ENCODE results near the gene RICTOR.

RICTOR gene

DNA sequence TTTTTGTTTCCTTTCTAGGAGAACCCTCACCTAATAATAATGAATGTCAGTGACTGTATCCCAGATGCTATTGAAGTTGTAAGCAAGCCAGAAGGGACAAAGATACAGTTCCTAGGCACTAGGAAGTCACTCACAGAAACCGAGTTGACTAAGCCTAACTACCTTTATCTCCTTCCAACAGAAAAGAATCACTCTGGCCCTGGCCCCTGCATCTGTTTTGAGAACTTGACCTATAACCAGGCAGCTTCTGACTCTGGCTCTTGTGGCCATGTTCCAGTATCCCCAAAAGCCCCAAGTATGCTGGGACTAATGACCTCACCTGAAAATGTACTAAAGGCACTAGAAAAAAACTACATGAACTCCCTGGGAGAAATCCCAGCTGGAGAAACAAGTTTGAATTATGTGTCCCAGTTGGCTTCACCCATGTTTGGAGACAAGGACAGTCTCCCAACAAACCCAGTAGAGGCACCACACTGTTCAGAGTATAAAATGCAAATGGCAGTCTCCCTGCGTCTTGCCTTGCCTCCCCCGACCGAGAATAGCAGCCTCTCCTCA lies 141.3 kb downstream of the RICTOR start:
- no peak for DNase-seq

DNA sequence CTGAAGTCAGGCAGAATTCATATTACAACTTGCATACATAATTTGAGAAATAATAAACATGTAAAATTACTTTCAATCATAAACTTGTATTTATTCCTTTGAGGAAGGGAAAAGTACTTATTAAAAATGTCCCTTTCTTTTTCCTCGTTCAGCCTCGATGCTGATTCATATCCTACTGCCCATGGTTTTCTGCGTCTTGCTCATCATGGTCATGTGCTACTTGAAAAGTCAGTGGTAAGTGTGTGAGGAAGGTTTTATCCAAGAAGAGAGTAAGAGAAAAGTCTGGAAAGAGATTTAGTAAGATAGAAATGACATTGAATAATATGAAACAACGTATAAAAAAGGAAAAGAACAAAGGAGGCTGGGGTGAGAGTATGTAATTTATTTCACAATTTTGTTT lies 142.5 kb downstream of the RICTOR start:
- no peak for DNase-seq

- DNase-seq = no peak
Observed at GRCh38 chr5:38929838-38930237, 144.4 kb downstream of the RICTOR start.

- no peak for DNase-seq
Observed at GRCh38 chr5:38927470-38927869, 146.7 kb downstream of the RICTOR start.

- DNase-seq = no peak
Observed at GRCh38 chr5:38926121-38926520, 148.1 kb downstream of the RICTOR start.

- no peak for DNase-seq
Observed at GRCh38 chr5:38925154-38925925, 148.9 kb downstream of the RICTOR start.

DNA sequence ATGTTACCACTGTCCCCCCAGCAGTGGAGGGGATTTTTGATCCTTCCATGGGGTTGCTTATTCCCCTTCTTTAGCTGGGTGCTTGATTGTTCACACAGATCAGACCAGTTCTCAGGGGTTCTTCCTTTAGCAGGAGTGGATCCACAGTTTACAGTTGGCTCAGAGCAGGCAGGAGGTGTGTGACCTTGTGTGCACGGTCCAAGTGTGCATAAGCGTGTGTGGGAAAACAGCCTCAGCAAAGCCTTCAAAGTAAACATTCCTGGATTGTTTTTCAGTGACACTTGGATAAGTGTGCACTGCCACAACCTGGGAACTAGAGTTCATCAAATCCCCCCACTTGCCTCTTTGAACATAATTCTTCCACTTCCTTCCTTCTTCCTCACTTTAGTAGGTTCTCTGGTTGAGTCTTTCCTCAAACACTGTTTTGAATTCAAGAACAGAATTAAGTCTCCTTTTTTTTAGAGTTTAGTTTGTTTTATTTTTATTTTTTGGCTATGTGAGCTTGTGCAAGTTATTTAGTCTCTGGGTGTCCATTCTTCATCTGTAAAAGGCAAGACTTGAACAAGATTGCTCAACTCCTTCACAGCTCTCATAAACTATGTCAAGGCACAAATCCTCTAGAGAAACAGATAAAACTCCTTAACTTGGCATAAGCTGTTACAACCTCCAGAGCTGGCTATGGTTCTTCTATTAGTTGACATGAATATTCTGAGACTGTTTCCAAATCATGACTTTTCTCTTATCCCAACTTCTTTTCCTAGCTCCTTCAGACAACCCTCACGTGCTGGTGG lies 150.3 kb downstream of the RICTOR start:
- DNase-seq = no peak

DNA sequence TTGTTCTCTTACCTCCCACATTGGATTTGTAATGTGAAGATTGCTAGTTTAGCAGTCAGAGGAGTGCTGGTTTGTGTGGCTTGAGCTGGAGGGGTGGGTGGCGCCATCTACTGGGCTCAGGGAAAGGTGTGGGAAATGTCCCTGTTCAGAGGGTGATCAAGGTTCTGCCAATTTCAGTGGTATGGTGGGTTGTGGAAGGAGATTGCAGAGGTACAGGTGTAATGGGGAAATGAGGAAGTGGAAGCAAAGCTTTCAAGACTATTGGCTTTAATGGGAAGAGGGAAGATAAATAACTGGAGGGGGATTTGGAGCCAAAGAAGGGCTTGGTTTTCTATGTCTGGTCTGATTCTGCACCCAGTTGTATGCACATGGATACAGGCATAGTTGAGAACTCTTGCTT lies 152.0 kb downstream of the RICTOR start:
- peak; percentile 3 for DNase-seq

GRCh38 chr5:38921174-38921573 lies 153.0 kb downstream of the RICTOR start:
- DNase-seq = no peak

GRCh38 chr5:38916802-38917201 lies 157.4 kb downstream of the RICTOR start:
- DNase-seq = no peak

- DNase-seq = no peak
Observed at GRCh38 chr5:38913714-38914113, 160.5 kb downstream of the RICTOR start.

- no peak for DNase-seq
Observed at GRCh38 chr5:38911933-38912332, 162.3 kb downstream of the RICTOR start.

DNA sequence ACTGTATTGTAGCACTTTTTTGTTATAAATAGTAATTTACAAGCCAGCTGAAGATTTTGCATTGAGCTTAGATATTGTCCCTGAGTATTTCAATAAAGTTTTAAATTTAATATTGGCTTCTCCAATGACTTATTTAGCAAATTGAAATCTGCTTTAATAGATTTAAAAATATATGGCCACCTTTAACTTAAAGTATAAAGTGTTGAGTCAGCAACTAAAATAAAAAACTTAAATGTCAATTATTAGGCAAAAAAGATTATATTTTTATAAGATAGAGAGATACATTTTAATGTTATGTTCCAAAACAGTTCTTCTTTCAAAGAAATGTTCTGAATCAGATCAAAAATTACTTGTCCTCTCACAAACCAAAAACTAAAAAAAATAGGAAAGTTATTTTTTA lies 167.7 kb downstream of the RICTOR start:
- DNase-seq = no peak

DNA sequence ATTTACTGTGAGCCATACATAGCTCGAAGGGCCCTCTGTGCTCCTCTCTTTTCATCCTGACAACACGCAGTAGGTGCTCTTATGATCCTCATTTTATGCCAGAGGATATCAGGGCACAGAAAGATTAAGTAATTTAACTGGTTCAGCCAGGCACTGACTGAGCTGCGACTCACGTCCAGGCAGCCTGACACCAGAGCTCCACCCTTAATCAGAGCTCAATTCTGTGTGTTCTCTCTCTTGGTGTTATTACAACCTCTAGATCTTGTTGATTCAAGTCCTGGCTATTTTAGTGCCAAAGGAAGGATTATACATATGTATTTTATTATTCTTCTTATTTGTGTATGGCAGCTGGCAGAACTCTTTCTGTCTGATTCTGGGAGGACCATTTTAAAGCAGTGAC lies 168.7 kb downstream of the RICTOR start:
- DNase-seq = no peak

- DNase-seq = no peak
Observed at GRCh38 chr5:38899936-38900335, 174.3 kb downstream of the RICTOR start.

DNA sequence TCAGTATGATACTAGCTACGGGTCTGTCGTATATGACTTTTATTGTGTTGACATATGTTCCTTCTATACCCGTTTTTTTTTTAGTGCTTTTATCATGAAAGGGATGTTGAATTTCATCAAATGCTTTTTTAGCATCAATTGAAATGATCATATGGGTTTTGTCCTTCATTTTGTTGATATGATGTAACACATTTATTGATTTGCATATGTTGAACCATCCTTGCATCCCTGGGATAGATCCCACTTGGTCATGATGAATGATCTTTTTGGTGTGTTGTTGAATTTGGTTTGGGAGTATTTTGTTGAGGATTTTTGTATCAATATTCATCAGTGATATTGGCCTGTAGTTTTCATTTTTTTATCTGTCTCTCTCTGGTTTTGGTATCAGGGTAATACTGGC lies 177.4 kb downstream of the RICTOR start:
- no peak for DNase-seq

- no peak for DNase-seq
Observed at GRCh38 chr5:38892363-38892762, 181.8 kb downstream of the RICTOR start.

DNA sequence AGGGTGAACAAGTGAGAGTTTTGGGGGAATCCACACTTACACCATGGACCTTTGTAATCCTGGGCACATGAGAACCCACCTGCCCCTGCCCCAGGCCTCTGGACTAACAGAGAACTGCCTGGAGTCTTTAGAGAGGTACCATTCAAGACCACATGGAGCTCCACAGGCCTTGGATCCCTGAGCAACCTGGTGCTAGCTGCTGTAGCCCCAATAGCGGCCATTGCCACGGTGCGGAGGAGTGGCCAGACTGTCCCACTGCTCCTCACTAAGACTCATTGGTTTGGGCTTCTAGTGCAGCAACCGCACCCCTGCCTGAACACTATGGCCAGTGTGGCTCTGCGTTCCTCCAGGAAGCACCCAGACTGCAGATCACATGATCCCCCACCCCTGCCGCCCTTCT lies 182.6 kb downstream of the RICTOR start:
- DNase-seq = no peak

- no peak for DNase-seq
Observed at GRCh38 chr5:38889424-38889823, 184.8 kb downstream of the RICTOR start.

- no peak for DNase-seq
Observed at GRCh38 chr5:38888041-38888440, 186.2 kb downstream of the RICTOR start.
